Neural cell (in vitro differentiated cells): Measurements from ENCODE around the gene GNG3.

Source experiments
- EP300 ChIP-seq: fragments of 450-650 bp; conservative IDR thresholded peaks from 2 replicates; pipeline ENCODE4 v1.6.1; 2014; ENCODE audit warnings: antibody characterized with exemption, mild to moderate bottlenecking, moderate library complexity; ENCODE audit not compliant: poor library complexity, severe bottlenecking
- EZH2 ChIP-seq: fragments of 200-600, 300-800 bp; shearing (Covaris generic), sonication (generic); IDR thresholded peaks from 2 replicates; pipeline ENCODE4 v1.6.1; 2014; ENCODE audit warnings: antibody characterized with exemption, low read length, borderline replicate concordance, mild to moderate bottlenecking; ENCODE audit not compliant: insufficient read depth, poor library complexity, severe bottlenecking
- POLR2AphosphoS5 ChIP-seq: IDR thresholded peaks from 2 replicates; pipeline ENCODE4 v1.6.1; 2012
- RAD21 ChIP-seq: fragments of 450-650 bp; conservative IDR thresholded peaks from 2 replicates; pipeline ENCODE4 v1.6.1; 2014; ENCODE audit warnings: antibody characterized with exemption, mild to moderate bottlenecking, moderate library complexity
- TAF1 ChIP-seq: IDR thresholded peaks from 2 replicates; pipeline ENCODE4 v1.6.1; 2012; ENCODE audit warnings: low read depth
- TF ChIP-seq, protein P1 (sequence below): fragments of 450-650 bp; IDR thresholded peaks from 2 replicates; pipeline ENCODE4 v1.5.1; 2014; ENCODE audit warnings: antibody characterized with exemption, mild to moderate bottlenecking, moderate library complexity; ENCODE audit not compliant: poor library complexity, severe bottlenecking
- TF ChIP-seq, protein P2 (sequence below): IDR thresholded peaks from 2 replicates; pipeline ENCODE4 v1.6.1; 2012; ENCODE audit warnings: borderline replicate concordance

DNA sequence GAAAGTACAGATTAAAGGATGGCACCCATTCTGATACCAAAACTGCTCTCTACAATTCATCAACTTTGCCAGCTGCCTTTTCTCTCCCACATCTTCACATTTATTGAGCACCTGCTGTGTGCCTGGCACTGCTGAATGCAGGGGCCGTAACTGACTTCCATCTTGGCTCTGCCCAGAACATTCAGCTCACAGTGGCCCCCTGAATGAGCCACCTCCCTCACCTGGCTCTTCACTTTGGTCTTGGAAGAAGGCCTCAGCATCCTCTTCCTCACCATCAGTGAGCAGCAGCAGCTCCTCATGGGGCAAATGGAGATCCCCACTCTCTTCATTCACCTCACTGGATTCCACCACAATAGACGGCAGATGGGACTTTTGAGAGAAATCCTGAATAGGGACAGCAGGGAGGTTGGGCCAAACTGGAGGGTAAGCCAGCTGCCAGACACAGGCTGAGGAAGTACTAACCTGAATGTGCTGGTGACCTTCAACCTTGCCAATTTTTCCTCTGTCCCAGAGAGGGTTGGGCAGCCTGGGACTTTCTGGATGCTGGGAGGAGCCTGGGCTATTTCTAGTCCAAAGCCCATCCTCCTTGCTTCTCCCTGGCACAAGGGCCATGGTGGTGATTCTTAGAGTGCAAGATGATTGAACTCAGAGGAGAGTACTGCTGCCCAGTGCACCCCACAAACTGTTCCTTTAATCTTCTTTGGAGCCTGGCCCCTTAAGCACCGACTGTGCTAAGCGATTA, 37.9 kb upstream of the GNG3 start:
- TF ChIP-seq, protein P1, sequence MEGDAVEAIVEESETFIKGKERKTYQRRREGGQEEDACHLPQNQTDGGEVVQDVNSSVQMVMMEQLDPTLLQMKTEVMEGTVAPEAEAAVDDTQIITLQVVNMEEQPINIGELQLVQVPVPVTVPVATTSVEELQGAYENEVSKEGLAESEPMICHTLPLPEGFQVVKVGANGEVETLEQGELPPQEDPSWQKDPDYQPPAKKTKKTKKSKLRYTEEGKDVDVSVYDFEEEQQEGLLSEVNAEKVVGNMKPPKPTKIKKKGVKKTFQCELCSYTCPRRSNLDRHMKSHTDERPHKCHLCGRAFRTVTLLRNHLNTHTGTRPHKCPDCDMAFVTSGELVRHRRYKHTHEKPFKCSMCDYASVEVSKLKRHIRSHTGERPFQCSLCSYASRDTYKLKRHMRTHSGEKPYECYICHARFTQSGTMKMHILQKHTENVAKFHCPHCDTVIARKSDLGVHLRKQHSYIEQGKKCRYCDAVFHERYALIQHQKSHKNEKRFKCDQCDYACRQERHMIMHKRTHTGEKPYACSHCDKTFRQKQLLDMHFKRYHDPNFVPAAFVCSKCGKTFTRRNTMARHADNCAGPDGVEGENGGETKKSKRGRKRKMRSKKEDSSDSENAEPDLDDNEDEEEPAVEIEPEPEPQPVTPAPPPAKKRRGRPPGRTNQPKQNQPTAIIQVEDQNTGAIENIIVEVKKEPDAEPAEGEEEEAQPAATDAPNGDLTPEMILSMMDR, result no peak
- no peak for TF ChIP-seq EZH2
- no peak for TF ChIP-seq POLR2AphosphoS5
- TF ChIP-seq TAF1, result no peak
- TF ChIP-seq EP300, result no peak
- TF ChIP-seq, protein P2, sequence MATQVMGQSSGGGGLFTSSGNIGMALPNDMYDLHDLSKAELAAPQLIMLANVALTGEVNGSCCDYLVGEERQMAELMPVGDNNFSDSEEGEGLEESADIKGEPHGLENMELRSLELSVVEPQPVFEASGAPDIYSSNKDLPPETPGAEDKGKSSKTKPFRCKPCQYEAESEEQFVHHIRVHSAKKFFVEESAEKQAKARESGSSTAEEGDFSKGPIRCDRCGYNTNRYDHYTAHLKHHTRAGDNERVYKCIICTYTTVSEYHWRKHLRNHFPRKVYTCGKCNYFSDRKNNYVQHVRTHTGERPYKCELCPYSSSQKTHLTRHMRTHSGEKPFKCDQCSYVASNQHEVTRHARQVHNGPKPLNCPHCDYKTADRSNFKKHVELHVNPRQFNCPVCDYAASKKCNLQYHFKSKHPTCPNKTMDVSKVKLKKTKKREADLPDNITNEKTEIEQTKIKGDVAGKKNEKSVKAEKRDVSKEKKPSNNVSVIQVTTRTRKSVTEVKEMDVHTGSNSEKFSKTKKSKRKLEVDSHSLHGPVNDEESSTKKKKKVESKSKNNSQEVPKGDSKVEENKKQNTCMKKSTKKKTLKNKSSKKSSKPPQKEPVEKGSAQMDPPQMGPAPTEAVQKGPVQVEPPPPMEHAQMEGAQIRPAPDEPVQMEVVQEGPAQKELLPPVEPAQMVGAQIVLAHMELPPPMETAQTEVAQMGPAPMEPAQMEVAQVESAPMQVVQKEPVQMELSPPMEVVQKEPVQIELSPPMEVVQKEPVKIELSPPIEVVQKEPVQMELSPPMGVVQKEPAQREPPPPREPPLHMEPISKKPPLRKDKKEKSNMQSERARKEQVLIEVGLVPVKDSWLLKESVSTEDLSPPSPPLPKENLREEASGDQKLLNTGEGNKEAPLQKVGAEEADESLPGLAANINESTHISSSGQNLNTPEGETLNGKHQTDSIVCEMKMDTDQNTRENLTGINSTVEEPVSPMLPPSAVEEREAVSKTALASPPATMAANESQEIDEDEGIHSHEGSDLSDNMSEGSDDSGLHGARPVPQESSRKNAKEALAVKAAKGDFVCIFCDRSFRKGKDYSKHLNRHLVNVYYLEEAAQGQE, result no peak
- TF ChIP-seq RAD21, result no peak
